Measurements from ENCODE around the gene PANX3. TPM values are rescaled to one million over a fixed set of nuclear protein-coding genes. Genes with fewer than 3 reads are reported as not detected.

The PANX3 gene
- total RNA-seq (not detected in 2 replicates), polyA plus RNA-seq (0.09 and 0.25 TPM in 2 replicates)

GRCh38 chr11:124611064-124611463 is at the start of gene PANX3:
Gene PANX3 (plus strand): TSS chr11:124611428. CDS start chr11:124611557, 129 bp downstream.
- no peak within 1 kb of the TSS for H3K4me3 ChIP-seq
- H3K27ac ChIP-seq = no peak within 1 kb of the TSS
- no peak for DNase-seq (ENCODE audit: low spot score)
- no peaks in the 10 kb centered on the region for H3K4me1 ChIP-seq (ENCODE audit: insufficient read depth)
- no peaks in the 10 kb centered on the region for H3K36me3 ChIP-seq (replicated peaks; ENCODE audit: insufficient read depth, low read depth)
- no peaks in the 10 kb centered on the region for H3K27me3 ChIP-seq
- no peak for TF ChIP-seq CTCF (IDR thresholded peaks at IDR 0.05; ENCODE audit: poor library complexity)
- TF ChIP-seq EZH2 (IDR thresholded peaks at IDR 0.05; ENCODE audit: borderline replicate concordance) = no peak
- no peaks in the 10 kb centered on the region for H4K20me1 ChIP-seq (ENCODE audit: insufficient read depth, poor library complexity, severe bottlenecking)
- WGBS (ENCODE audit: low lambda C conversion rate, missing lambda C conversion rate) = 90% methylated on average over 5 of the region's 5 CpGs
- no peaks in the 10 kb centered on the region for H3K9me2 ChIP-seq (replicated peaks; ENCODE audit: insufficient read depth)
- H3K4me2 ChIP-seq = no peak within 1 kb of the TSS
- H3K9me3 ChIP-seq (ENCODE audit: low read depth) = no peaks in the 10 kb centered on the region
- H3K79me2 ChIP-seq = no peaks in the 10 kb centered on the region
- no peak within 1 kb of the TSS for H2AFZ ChIP-seq

- H3K4me2 ChIP-seq = no peak within 1 kb of the TSS
- no peaks in the 10 kb centered on the region for H3K36me3 ChIP-seq (replicated peaks; ENCODE audit: insufficient read depth, low read depth)
- H3K79me2 ChIP-seq = no peaks in the 10 kb centered on the region
- no peaks in the 10 kb centered on the region for H4K20me1 ChIP-seq (ENCODE audit: insufficient read depth, poor library complexity, severe bottlenecking)
- H3K9me2 ChIP-seq (replicated peaks; ENCODE audit: insufficient read depth) = no peaks in the 10 kb centered on the region
- WGBS (ENCODE audit: low lambda C conversion rate, missing lambda C conversion rate) = 54% methylated on average over 4 of the region's 4 CpGs
- no peaks in the 10 kb centered on the region for H3K4me1 ChIP-seq (ENCODE audit: insufficient read depth)
- H3K27ac ChIP-seq = no peak within 1 kb of the TSS
- peaks cover 3% of the 10 kb centered on the region for H3K9me3 ChIP-seq (ENCODE audit: low read depth)
- no peak for DNase-seq (ENCODE audit: low spot score)
- no peak within 1 kb of the TSS for H3K4me3 ChIP-seq
- no peak for TF ChIP-seq CTCF (IDR thresholded peaks at IDR 0.05; ENCODE audit: poor library complexity)
- TF ChIP-seq EZH2phosphoT487 (IDR thresholded peaks at IDR 0.05; ENCODE audit: low read depth, severe bottlenecking, unreplicated experiment) = no peak
- no peak for TF ChIP-seq EZH2 (IDR thresholded peaks at IDR 0.05; ENCODE audit: borderline replicate concordance)
- no peak within 1 kb of the TSS for H2AFZ ChIP-seq
- peaks cover 2% of the 10 kb centered on the region for H3K27me3 ChIP-seq
These were observed 41.5 kb upstream of the PANX3 start, which contains the start of gene OR8A1 for GRCh38 chr11:124569697-124570096. Gene OR8A1 (plus strand): TSS chr11:124569997. CDS start chr11:124570120, 123 bp downstream.

GRCh38 chr11:124570160-124570559 is 41.1 kb upstream of the PANX3 start:
- no peaks in the 10 kb centered on the region for H4K20me1 ChIP-seq (ENCODE audit: insufficient read depth, poor library complexity, severe bottlenecking)
- no peaks in the 10 kb centered on the region for H3K79me2 ChIP-seq
- no peaks in the 10 kb centered on the region for H3K36me3 ChIP-seq (replicated peaks; ENCODE audit: insufficient read depth, low read depth)
- H3K27me3 ChIP-seq = peaks cover 2% of the 10 kb centered on the region
- 89% methylated on average over 7 of the region's 7 CpGs for WGBS (ENCODE audit: low lambda C conversion rate, missing lambda C conversion rate)
- no peak overlapping the region for H2AFZ ChIP-seq
- peaks cover 3% of the 10 kb centered on the region for H3K9me3 ChIP-seq (ENCODE audit: low read depth)
- H3K9me2 ChIP-seq (replicated peaks; ENCODE audit: insufficient read depth) = no peaks in the 10 kb centered on the region
- H3K4me2 ChIP-seq = no peak overlapping the region
- H3K4me3 ChIP-seq = no peak overlapping the region
- DNase-seq (ENCODE audit: low spot score) = no peak
- TF ChIP-seq EZH2 (IDR thresholded peaks at IDR 0.05; ENCODE audit: borderline replicate concordance) = no peak
- no peak overlapping the region for H3K27ac ChIP-seq
- H3K4me1 ChIP-seq (ENCODE audit: insufficient read depth) = no peaks in the 10 kb centered on the region

- no peak for TF ChIP-seq EZH2 (IDR thresholded peaks at IDR 0.05; ENCODE audit: borderline replicate concordance)
- TF ChIP-seq EZH2phosphoT487 (IDR thresholded peaks at IDR 0.05; ENCODE audit: low read depth, severe bottlenecking, unreplicated experiment) = no peak
- no peak for TF ChIP-seq CTCF (IDR thresholded peaks at IDR 0.05; ENCODE audit: poor library complexity)
- WGBS (ENCODE audit: low lambda C conversion rate, missing lambda C conversion rate) = 86% methylated on average over 6 of the region's 6 CpGs
- Histone ChIP-seq H3K27ac (no peak overlapping the region), H4K20me1 (ENCODE audit: insufficient read depth, poor library complexity, severe bottlenecking) (no peaks in the 10 kb centered on the region), H3K27me3 (peaks cover 2% of the 10 kb centered on the region), H2AFZ (no peak overlapping the region), H3K36me3 (replicated peaks; ENCODE audit: insufficient read depth, low read depth) (no peaks in the 10 kb centered on the region), H3K79me2 (no peaks in the 10 kb centered on the region), H3K9me3 (ENCODE audit: low read depth) (peaks cover 3% of the 10 kb centered on the region), H3K4me2 (no peak overlapping the region), H3K4me3 (no peak overlapping the region), H3K4me1 (ENCODE audit: insufficient read depth) (no peaks in the 10 kb centered on the region), H3K9me2 (replicated peaks; ENCODE audit: insufficient read depth) (no peaks in the 10 kb centered on the region)
- no peak for DNase-seq (ENCODE audit: low spot score)
These were observed 33.4 kb upstream of the PANX3 start for GRCh38 chr11:124577716-124578427.

All from hepatocyte (in vitro differentiated cells).